Right kidney (tissue), 1 donor: ENCODE results near the gene PLEKHM3.
"Not testable (repeated sequence)": the region's sequence is repeated elsewhere in the genome, so short reads cannot be mapped to it uniquely, and the experiment has no call there.

Experiments
- DNase-seq: peaks from one replicate; pipeline ENCODE4 v3.0.0-alpha.2; 2016

The PLEKHM3 gene

DNA sequence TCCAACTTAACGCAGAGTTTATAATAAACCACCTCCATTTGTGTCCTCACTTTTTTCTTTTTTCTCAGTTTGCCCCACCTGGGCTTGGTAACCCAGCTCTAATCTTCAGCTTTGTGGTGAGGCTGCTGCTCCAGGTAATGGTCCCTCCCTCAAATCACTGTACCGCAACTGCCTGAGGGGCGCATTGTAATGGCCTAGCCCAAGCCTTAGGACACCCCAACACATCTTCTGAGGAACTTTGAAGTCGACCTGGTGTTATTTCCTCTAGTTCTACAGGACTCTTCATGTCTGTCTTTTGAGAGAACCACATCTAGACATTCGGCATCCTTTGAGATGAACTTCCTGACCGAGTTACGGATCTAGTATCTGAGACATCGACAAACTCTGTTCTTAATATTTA lies 99.7 kb downstream of the PLEKHM3 start:
- no peak for DNase-seq

DNA sequence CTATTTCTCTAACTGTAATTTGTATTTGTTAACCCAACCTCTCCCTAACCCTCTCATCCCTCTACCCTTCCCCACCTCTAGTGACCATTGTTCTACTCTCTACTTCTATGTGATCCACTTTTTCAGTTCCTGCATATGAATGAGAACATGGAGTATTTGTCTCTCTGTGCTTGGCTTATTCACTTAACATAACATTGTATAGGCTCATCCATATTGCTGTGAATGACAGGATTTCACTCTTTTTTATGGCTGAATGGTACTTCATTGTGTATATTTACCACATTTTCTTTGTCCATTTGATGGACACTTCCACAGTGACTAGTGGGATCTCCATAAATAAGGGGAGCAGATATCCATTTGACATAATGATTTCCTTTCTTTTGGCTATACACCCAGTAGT lies 103.7 kb downstream of the PLEKHM3 start:
- no peak for DNase-seq

DNA sequence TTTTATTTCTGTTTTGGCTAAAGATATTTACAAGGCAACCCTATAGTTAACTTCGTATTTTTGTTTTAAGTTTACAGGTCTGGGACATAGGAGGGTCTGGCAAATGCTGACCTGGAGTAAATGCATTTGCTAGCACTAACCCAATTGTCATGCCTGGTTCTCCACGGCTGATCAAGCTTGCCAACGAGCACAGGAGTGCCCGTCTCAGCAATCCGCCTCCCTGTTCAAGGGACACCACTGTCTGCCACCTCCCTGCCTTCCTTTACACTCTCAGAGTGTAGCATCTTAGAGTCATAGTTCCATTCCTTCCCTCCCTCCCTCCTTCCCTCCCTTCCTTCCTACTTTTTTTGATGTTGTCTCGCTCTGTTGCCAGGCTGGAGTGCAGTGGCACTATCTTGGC lies 104.6 kb downstream of the PLEKHM3 start:
- DNase-seq = no peak

DNA sequence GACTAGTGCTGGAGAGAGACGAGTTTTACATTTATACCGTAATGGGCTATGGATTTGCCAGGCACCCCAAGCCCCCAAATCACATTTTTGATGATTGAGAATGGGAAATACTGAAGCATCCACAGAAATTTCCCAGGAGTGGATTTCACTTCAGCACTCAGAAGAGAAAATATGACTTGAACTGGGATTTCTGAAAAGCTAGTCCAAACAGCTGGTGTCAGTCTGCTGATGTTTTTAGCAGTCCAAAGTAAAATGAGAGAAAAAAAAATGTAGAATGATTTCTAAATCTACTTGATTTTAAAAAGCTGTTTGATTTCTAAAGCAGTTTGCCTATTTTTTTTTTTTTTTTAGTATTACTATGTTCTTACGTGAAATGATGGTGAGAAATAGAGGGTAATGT lies 105.0 kb downstream of the PLEKHM3 start:
- no peak for DNase-seq

DNA sequence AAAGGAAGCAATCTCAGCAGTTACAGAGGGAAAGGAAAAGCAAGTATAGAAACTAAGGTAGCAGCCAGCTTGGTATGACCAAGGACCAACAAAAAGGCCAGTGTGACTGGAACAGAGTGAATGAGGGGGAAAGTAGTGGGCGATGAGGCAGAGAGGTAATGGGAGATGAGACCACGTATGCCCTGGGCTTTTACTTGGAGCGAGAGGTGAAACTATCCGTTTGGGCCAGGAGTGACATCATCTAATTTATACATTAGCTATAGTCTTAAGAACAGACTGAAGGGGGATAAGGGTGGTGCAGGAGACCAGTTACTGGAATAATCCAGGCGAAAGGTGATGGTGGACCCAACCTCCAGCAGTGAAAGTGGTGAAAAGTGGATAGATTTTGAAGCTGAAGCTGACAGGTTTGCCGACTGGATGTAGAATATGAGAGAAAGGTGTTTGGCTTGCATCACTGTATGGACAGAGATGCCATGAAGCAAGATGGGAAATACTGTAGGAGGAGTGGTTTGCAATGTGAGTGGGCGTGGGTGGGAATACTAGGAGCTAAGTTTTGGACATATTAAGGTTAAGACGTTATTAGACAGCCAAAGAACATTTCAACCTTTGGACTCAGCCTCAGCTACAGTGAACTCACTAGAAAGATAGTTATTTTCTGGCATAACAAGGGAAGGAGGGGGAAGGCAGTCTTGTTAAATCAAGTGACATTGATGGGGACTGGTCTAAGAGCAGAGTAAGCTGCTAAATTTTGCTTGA lies 106.0 kb downstream of the PLEKHM3 start:
- no peak for DNase-seq

DNA sequence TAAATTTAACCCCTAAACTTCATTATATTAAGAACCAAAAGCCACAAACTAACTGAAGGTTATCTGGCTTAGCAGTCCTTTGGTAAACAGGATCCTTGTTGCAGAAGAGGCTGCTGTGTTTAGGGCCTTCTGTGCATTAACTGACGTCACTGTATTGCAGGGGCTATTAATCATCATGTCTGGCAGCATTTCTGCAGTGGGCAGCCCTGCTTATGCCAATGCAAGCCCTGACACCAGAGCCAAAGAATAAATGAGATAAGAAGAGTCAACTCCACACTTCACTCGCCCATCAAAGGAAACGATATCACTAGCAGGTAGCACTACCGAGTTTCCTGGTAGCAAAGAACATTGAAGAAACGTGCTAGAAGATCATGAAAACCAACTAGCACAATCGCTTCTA lies 110.6 kb downstream of the PLEKHM3 start:
- no peak for DNase-seq

DNA sequence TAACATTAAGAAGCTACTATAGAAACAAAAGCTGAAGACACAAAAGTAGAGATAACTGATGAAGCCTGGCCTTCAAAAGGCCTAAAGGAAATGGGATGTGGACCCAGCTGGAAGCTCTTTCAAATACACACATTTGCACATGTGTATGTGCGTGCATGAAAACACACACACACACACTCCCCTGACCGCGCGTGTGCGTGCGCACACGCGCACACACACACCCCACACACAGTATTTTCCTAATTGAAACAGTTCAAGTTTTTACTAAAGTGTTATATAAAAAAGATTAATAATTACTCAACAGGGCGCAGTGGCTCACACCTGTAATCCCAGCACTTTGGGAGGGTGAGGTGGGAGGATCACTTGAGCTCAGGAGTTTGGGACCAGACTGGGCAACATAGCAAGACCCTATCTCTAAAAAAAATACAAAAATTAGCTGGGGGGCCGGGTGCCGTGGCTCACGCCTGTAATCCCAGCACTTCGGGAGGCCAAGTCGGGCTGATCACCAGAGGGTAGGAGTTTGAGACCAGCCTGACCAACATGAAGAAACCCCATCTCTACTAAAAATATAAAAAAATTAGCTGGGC lies 111.5 kb downstream of the PLEKHM3 start:
- DNase-seq = no peak

DNA sequence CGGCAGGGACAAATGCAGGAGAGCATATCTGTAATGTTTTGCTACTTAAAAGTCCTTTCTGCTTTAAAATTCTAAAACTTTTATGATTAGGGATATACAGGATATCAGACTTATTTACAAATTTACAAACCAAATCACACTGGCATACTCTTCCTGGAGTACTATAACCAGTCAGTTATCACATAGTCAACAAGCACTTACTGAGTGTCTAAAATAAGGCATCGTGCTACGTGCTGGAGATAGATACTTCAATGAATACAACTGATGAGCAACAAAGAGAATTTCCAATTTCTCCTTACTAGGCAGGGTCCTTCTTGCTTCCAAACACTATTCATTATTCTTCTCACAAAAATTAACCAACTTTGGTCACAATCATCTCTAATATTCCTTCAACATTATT lies 113.5 kb downstream of the PLEKHM3 start:
- no peak for DNase-seq

DNA sequence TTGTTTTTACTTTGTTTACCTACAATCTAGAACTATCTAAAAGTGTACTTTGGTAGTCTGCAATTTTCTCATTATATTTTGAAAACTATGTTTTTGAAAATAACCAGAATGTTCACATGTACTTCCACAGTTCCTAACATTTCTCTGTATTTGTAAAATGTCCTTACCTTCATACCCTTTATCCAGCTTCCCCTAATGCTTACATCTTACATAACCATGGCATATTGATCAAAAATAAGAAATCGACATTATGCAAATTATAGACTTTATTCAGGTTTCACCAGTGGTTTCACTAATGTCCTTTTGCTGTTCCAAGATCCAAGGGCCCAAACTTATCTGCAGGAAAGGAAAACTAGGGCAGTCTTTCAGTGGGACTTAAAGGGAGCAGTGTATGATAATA lies 114.1 kb downstream of the PLEKHM3 start:
- no peak for DNase-seq

DNA sequence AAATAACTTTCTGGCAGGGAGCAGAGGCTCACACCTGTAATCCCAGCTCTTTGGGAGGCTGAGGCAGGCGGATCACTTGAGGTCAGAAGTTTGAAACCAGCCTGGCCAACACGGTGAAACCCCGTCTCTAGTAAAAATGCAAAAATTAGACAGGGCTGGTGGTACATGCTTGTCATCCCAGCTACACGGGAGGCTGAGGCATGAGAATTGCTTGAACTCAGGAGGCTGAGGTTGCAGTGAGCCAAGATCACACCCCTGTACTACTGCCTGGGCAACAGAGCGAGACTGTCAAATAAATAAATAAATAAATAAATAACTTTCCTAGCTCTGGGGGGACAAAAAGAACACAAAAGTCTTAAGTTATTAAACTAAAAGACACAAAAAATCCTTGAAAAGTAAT lies 118.8 kb downstream of the PLEKHM3 start:
- not testable (repeated sequence) for DNase-seq

DNA sequence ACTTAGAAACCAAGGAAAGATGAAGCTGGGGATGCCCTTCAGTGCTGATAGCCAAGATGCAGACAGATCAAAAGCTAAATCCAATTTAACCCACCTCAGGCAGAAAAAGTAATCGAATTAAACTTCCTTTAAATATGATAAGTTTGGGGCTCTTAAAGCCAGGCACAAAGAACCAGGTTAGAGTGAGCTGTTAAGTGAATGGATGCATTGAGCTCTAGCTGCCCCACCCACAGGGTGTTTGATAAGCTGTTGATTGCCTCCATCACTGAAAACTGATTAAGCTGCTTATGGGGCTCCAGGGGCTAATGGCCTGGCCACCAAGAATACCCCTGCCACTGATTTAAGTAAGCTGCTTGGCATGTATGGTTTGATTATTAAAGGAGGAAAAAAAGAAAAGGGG lies 119.8 kb downstream of the PLEKHM3 start:
- DNase-seq = no peak

DNA sequence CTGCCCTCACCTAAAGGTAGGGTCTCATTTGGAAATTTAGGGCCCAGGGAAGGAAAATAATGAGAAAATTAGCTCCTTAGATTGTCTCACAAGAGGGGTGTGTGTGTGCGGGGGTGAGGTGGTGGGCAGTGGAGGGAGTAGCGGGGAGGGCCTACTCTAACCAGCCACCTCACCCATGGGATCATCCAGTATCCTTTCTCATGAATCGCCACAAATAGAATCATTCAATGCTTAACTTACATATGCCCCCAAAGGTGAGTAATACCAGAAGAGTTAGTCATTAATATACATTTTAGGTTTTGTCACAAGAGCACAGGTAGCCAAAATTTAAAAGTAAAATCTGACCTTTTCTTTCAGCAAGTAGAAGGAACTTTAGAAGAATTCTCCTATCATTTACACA lies 122.1 kb downstream of the PLEKHM3 start:
- DNase-seq = no peak

DNA sequence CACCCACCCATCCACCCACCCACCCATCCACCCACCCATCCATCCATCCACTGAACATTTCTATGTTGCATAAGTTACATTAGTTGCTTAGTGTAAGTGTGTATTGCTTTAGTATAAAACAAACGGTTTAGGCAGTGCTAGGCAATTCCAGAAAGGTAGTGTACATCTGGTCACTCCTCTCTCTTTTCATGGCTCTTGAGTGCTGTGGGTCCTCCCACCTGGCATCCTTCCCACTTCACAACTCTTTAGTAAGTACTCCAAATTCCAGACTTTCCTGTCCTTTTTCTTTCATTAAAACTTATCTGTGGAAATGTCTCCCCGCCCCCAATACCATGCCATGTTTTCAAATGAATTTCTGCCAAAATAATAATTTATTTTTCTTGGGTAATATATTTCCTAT lies 122.5 kb downstream of the PLEKHM3 start:
- DNase-seq = no peak

DNA sequence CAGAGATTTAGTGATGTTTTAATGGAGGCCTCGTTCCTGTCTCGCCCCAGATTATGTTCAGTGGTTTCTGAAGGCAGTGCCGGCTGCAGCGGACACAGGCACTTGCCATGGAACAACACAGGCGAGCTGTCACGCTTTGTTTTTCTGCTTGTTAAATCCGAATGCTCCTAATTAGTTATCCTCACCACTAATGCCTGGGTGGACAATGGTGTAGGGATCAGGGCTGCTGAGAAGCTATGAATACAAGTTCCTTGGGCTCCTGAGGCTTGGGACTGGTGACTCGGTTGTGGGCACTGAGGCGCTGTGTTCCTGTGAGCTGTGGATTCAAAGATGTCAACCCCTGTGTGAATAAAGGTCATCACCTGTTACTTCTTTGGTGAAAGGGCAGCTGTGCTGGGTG lies 123.5 kb downstream of the PLEKHM3 start:
- DNase-seq = no peak

DNA sequence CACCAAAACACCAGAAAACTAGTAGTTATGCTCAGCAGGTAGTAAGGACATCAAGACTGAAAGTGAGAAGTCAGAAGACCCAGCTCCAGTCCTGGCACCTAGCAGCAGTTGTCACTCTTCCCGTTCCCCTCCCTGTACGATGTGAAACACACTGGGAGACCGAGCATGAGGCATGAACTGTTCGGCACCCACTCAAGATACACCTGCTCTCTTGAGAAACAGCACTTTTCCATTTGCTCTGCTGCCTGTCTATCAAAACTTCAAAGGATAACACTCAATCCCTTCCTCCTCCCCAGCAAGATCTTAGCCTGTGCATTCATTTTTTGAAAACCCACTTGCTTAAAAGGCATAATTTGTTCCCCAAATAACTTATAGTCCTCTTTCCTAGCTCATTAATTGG lies 123.9 kb downstream of the PLEKHM3 start:
- no peak for DNase-seq

DNA sequence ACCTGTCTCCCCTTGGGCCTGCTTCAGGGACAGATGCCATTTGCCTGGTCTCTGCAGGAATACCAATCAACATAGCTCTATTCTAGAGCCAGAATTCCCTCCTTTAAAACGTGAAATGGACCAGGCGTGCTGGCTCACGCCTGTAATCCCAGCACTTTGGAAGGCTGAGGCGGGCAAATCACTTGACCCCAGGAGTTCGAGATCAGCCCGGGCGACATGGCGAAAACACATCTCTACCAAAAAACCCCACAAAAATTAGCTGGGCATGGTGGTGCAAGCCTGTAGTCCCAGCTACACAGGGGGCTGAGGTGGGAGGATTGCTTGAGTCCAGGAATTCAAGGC lies 127.0 kb downstream of the PLEKHM3 start:
- DNase-seq = no peak

DNA sequence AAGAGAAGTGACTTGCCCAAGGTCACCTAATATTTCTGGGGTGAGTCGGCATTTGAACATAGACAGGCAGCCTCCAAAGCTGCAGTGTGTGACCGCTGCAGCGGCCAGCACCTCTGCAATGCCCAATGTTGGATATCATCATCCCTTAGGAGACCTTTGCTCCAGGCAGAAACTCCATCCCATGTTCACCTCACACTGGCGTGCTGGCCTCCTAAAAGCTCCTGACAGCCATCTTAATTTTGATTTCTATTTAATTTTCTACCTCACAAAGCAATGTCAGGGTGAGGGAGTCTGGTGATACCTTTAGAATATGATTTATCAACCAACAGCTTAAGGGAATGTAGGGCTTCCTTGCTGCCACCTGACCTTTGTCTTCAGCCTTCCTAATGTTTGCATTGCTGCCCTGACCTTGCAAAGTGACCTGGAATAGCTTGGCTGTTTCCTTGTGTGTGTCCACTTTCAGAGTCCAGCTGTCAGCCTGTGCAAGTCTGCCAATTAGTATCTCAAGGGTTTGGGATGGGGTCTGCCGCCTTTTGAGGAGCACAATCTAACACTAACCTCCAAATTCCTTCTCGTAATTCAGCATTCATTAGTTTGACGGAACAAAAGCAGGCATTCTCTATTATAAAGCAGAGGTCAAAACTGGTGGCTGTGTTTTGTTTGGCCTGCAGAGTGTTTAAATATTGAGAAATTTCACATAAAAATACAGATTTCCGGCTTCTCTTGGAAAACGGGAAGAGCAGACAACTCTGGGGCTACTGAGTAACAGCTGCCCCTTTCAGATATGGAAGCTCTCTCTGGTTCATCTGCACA lies 127.6 kb downstream of the PLEKHM3 start:
- DNase-seq = no peak

DNA sequence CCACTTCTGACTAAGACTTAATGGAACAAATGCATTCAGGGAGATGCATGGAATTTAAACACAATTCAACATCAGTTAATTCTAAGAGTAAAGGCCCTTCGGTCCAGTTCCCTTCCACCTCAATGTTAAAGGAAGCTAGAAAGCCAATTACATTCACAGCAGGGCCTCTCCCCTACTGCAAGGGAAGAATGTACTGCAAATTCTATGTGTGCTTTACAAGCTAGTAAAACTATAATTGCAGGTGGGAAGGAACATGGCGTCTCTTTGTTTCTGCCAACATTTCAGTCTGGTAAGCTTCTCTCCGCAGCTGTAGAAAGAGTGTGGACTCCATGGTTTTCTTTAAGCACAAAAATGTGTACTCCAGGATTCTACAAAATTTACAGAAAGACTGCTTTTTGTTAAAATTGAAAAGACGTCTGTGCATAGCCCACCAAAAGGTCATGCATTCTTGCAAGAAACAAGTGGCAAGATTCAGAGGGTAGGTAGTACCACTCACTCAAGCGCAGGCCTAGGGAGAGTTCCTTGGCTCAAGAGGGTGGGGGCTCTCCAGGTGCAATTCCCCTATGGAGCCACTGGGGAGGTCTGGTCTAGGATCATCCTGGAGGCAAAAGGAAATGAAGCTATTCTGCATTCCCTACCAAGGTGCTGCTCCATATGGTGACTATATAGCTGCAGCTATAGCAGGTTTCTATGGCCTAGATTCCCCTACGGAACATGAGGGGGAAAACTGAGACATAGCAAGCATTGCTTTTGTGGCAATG lies 128.6 kb downstream of the PLEKHM3 start:
- DNase-seq = no peak

DNA sequence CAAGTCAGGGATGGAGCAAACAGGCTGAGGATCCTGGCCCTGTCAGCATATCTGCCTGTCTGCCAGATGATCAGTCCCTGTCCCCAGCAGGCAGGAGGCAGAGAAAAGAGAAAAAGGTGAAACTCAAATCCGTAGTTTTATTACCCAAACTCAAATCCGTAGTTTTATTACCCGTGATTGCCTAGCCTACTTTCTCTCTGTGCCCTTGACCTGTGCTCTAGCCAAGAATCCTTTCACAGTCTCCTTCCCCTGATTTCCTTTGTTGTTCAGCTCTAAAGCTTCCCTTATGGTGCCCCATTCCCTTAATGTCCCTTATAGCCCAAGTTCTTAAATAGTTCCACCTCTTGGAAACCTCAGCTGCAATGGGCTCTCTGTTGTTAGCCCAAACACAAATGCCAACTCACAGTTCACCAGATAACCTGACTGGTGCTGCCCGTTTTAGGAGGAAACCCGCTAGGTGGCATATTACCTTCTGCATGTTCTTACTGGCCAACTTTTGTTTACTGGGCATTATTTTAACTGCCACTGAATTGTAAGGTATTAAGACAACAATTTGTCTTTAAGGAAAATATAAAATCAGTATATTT lies 130.0 kb downstream of the PLEKHM3 start:
- no peak for DNase-seq

DNA sequence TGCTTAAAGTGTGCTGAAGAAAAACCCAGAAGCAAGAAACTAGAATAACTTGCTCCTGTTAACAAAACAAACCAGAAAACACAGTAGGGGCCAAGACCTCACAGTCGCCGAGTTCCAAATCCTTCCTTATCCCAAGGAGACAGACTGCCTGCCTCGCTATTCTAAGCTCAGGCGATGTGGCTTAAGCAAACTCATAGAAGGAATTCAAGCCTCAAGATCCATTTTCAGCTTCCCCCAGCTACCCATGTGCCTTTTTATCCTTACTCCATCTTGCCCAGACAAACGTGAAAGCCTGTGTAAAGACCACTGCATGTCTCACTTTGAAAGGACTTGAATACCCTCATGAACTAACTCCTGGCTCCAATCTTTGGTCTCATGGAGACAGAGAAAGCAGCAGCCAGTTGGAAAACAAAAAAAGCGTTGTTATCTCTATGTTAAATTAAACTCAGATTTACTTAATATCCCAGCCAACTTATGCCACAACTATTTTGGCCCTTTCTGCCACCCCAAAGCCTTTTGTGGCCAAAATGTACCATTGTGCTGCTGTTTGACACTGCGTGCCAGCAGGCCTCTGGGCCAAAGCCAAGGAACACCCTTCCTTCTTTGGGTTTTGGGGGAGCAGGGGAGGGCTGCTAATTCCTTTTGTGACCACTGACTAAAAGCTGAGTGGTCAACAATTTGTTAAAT lies 132.5 kb downstream of the PLEKHM3 start:
- no peak for DNase-seq

DNA sequence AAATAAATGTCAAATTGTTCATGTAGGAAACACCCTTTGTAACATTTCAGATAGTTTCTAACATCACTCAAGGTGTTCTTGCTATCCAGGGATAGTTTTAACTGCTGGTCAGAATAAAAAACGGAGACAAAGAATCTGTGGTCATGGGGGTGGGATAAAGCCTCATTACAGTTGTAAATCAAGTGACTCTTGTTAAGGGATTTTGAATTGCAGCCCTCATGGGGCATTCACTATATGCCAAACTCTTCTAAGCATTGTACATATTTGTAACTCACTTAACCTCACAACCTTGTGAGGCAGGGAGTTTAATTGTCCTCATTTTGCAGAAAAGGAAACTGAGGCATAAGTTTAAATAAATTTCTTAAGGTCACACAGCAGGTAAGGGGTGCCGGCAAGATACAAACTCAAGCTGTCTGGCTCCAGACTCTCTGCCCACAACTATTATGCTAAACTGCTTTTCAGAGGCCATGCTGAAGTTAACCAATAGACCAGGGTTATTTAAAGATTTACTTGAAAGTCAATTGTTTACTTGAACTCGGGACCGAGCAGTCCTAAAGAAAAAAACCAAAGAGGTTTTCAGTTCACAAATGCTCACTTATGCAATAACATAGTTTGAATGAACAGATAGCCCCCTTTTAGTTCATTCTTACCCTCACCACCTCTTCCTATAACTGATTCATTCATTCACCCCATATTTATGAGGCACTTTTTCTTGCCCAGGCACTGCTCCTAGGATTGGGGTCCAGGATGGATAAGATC lies 134.1 kb downstream of the PLEKHM3 start:
- DNase-seq = no peak
